Spleen (tissue), 11 donors: ENCODE measurements around the gene SV2A. TPM values are rescaled to one million over a fixed set of nuclear protein-coding genes. Genes with fewer than 3 reads are reported as not detected.
"Not testable (repeated sequence)": the region's sequence is repeated elsewhere in the genome, so short reads cannot be mapped to it uniquely, and the experiment has no call there.

ENCODE experiments used
- DNase-seq: peaks from one replicate; pipeline ENCODE4 v3.0.0-alpha.2; 2020
- H3K27ac ChIP-seq, 8 donors: fragments of 200-600 bp; sonication (generic) in 7 of 8; 1 replicate in 4 of 8; 2 replicates in 4 of 8; pipeline versions ENCODE4 v1.5.0 to v1.8.0; 2016 to 2021; ENCODE audit warnings: inconsistent platforms in 4 of 8, mild to moderate bottlenecking in 4 of 8, moderate library complexity in 1 of 8
- H3K27me3 ChIP-seq, 7 donors: fragments of 200-600 bp; sonication (generic) in 6 of 7; replicated peaks in 1 of 7; 1 replicate in 4 of 7; 2 replicates in 3 of 7; pipeline versions ENCODE4 v1.5.0 to v1.8.0; 2016 to 2021; ENCODE audit warnings: inconsistent platforms in 3 of 7, mild to moderate bottlenecking in 1 of 7
- H3K36me3 ChIP-seq, 6 donors: fragments of 200-600 bp; sonication (generic) in 5 of 6; 1 replicate in 4 of 6; 2 replicates in 2 of 6; pipeline versions ENCODE4 v1.5.0 to v1.8.0; 2016 to 2021; ENCODE audit warnings: inconsistent platforms in 2 of 6
- H3K4me1 ChIP-seq, 6 donors: fragments of 200-600 bp; sonication (generic) in 5 of 6; 1 replicate in 3 of 6; 2 replicates in 3 of 6; pipeline versions ENCODE4 v1.5.0 to v1.8.0; 2016 to 2021; ENCODE audit warnings: inconsistent platforms in 3 of 6
- H3K4me3 ChIP-seq, 8 donors: fragments of 200-600 bp; sonication (generic) in 7 of 8; 1 replicate in 4 of 8; 2 replicates in 4 of 8; pipeline versions ENCODE4 v1.5.0 to v1.8.0; 2016 to 2021; ENCODE audit warnings: inconsistent platforms in 4 of 8, mild to moderate bottlenecking in 4 of 8, moderate library complexity in 2 of 8
- H3K9me3 ChIP-seq, 8 donors: fragments of 200-600 bp; sonication (generic) in 7 of 8; 1 replicate in 4 of 8; 2 replicates in 4 of 8; pipeline versions ENCODE4 v1.5.0 to v1.8.0; 2016 to 2021; ENCODE audit warnings: inconsistent platforms in 4 of 8
- CTCF ChIP-seq, 11 experiments: fragments of 200-600 bp in 7 of 11; fragments of 450-650 bp in 4 of 11; sonication (generic) in 4 of 11; IDR thresholded peaks in 8 of 11; conservative IDR thresholded peaks in 3 of 11; 1 replicate in 7 of 11; 2 replicates in 4 of 11; pipeline versions ENCODE4 v1.4.0 to v1.8.0; 2016 to 2021; ENCODE audit warnings: antibody characterized with exemption in 11 of 11, inconsistent platforms in 4 of 11, mild to moderate bottlenecking in 1 of 11
- POLR2A ChIP-seq, 3 donors: fragments of 450-650 bp; IDR thresholded peaks; one replicate each; pipeline ENCODE4 v1.5.1; 2017; ENCODE audit warnings: antibody characterized with exemption in 3 of 3, mild to moderate bottlenecking in 1 of 3
- POLR2AphosphoS5 ChIP-seq, 3 donors: sonication (generic); formaldehyde crosslinking; IDR thresholded peaks; one replicate each; pipeline ENCODE4 v1.5.1; 2017; ENCODE audit warnings: antibody characterized with exemption in 3 of 3
- WGBS, 5 donors: extraction: QIAGEN DNeasy Blood & Tissue Kit in 3 of 5; methylation state at CpG; one replicate each; pipeline versions ENCODE4 v1.1.5 to v1.1.7; 2013 to 2018; 5-methylcytosine and 5-hydroxymethylcytosine counted together
- intact Hi-C: fragments of 100-400 bp; cut with DNase I; formaldehyde crosslinking; loops from one replicate; pipeline ENCODE4 v1.15.0; 2023; ENCODE audit warnings: low total_unique reads
- polyA plus RNA-seq, 3 donors: library from polyadenylated mRNA; stranded (reverse); fragments of 200-250 nt; gene quantifications; one replicate each; pipeline ENCODE4 v1.2.1, GENCODE V29; 2013
- total RNA-seq, 7 donors: library from RNA; depleted of rRNA in 3 of 7; stranded (reverse); fragments of >200 nt in 3 of 7; fragmentation: NEBNext Ultra II Directional in 4 of 7; extraction: Animal tissue kit (Norgen Biotek cat#: 25700) in 4 of 7; gene quantifications; one replicate each; pipeline versions ENCODE4 v1.1.0 to v1.2.1, GENCODE V29; 2016 to 2021
- donor health status: healthy with polysubstance abuse.
- donor health status: DM: no; HTN: no; CAD: no; lungs with moderate emphysema.
- donor health status: DM: no; HTN: no; CAD: no.
- donor health status: Bipolar disorder and iron deficiency.
- donor health status: healthy.
- donor health status: DM: no; HTN: no; CAD: no.
- donor health status: DM: yes; HTN: yes; CAD: no.

SV2A gene
- total and polyA plus RNA-seq, 10 donors: 0.43 to 3.7 (median 1.9) TPM

GRCh38 chr1:149963358-149963757 is 45.7 kb upstream of the SV2A start:
- TF ChIP-seq POLR2A (IDR thresholded peaks at IDR 0.05) (no peak), CTCF (IDR thresholded peaks at IDR 0.05 in 8 of 11, conservative IDR thresholded peaks at IDR 0.05 in 3 of 11) (no peak), POLR2AphosphoS5 (IDR thresholded peaks at IDR 0.05) (no peak)
- Histone ChIP-seq H3K36me3 (peaks cover 0 to 60% (median 35%) of the 10 kb centered on the region in 6 donors), H3K27ac (peak overlapping the region in 2 of 8 donors; percentile 41 to 64)

GRCh38 chr1:149962736-149963135 is 45.1 kb upstream of the SV2A start:
- no peaks in the 10 kb centered on the region for H3K27me3 ChIP-seq
- peaks cover 0 to 64% (median 38%) of the 10 kb centered on the region in 6 donors for H3K36me3 ChIP-seq
- H3K4me3 ChIP-seq: no peak overlapping the region
- DNase-seq: no peak
- WGBS, 5 donors: 61 to 90% (median 77%) methylated on average over 2 of the region's 2 CpGs
- TF ChIP-seq POLR2AphosphoS5 (IDR thresholded peaks at IDR 0.05): no peak
- peaks cover 8 to 20% (median 11%) of the 10 kb centered on the region in 6 donors for H3K4me1 ChIP-seq
- no peaks in the 10 kb centered on the region for H3K9me3 ChIP-seq
- peak overlapping the region in 5 of 8 donors; percentile 30 to 64 (median 41) for H3K27ac ChIP-seq
- intact Hi-C loops: no loop called here

More at GRCh38 chr1:149963358-149963757, 45.7 kb upstream of the SV2A start:
- Histone ChIP-seq H3K4me3 (no peak overlapping the region), H3K4me1 (peaks cover 8 to 20% (median 11%) of the 10 kb centered on the region in 6 donors), H3K9me3 (no peaks in the 10 kb centered on the region), H3K27me3 (no peaks in the 10 kb centered on the region)
- DNase-seq: no peak
- intact Hi-C loops: no loop called here
- WGBS, 5 donors: 70 to 81% (median 71%) methylated on average over 3 of the region's 3 CpGs

GRCh38 chr1:149962039-149962647 is 44.5 kb upstream of the SV2A start:
- TF ChIP-seq CTCF (IDR thresholded peaks at IDR 0.05 in 8 of 11, conservative IDR thresholded peaks at IDR 0.05 in 3 of 11) (peak; percentile 51 to 90 (median 80)), POLR2AphosphoS5 (IDR thresholded peaks at IDR 0.05) (no peak)
- DNase-seq: no peak
- Histone ChIP-seq H3K36me3 (peaks cover 0 to 64% (median 39%) of the 10 kb centered on the region in 6 donors), H3K9me3 (no peaks in the 10 kb centered on the region), H3K4me3 (no peak overlapping the region), H3K27me3 (no peaks in the 10 kb centered on the region), H3K27ac (peak overlapping the region in 5 of 8 donors; percentile 30 to 64 (median 41)), H3K4me1 (peaks cover 8 to 20% (median 11%) of the 10 kb centered on the region in 6 donors)
- WGBS, 5 donors: 9 to 30% (median 18%) methylated on average over 3 of the region's 3 CpGs
- intact Hi-C loops: no loop called here

GRCh38 chr1:149957548-149957947 is 39.9 kb upstream of the SV2A start:
- not testable (repeated sequence) for H3K27ac ChIP-seq, H3K4me3 ChIP-seq, DNase-seq, H3K27me3 ChIP-seq, H3K9me3 ChIP-seq
- peaks cover 8 to 10% (median 9%) of the 10 kb centered on the region in 6 donors for H3K4me1 ChIP-seq
- peaks cover 0 to 42% (median 16%) of the 10 kb centered on the region in 6 donors for H3K36me3 ChIP-seq
- intact Hi-C loops: loop anchor here (5.0 to 10.0 kb wide), 3 partner anchors 60 to 227 kb away; no protein-coding TSS in a partner anchor
- 93 to 97% (median 96%) methylated on average over 14 of the region's 14 CpGs for WGBS, 5 donors

GRCh38 chr1:149949911-149950310 is 32.3 kb upstream of the SV2A start:
- Histone ChIP-seq H3K27ac (no peak overlapping the region), H3K9me3 (no peaks in the 10 kb centered on the region), H3K4me1 (no peaks in the 10 kb centered on the region), H3K36me3 (peaks cover 0 to 56% (median 25%) of the 10 kb centered on the region in 6 donors), H3K4me3 (no peak overlapping the region), H3K27me3 (no peaks in the 10 kb centered on the region)
- intact Hi-C loops: loop anchor here (10.0 kb wide), 1 partner anchor 235 kb away; no protein-coding TSS in a partner anchor
- DNase-seq: no peak
- TF ChIP-seq POLR2A (IDR thresholded peaks at IDR 0.05) (no peak), CTCF (IDR thresholded peaks at IDR 0.05 in 8 of 11, conservative IDR thresholded peaks at IDR 0.05 in 3 of 11) (no peak), POLR2AphosphoS5 (IDR thresholded peaks at IDR 0.05) (no peak)
- 87 to 93% (median 90%) methylated on average over 6 of the region's 6 CpGs for WGBS, 5 donors
